Neutrophil (primary cell): ENCODE measurements around the gene EXOSC2.

Experiments used
- H3K27ac ChIP-seq: fragments of 200-600 bp; sonication (generic); 2 replicates; pipeline ENCODE4 v1.5.1; 2016; ENCODE audit warnings: mild to moderate bottlenecking, moderate library complexity
- H3K27me3 ChIP-seq: fragments of 200-600 bp; sonication (generic); 2 replicates; pipeline ENCODE4 v1.6.0; 2016; ENCODE audit warnings: mild to moderate bottlenecking
- H3K36me3 ChIP-seq: fragments of 200-600 bp; sonication (generic); 2 replicates; pipeline ENCODE4 v1.5.1; 2017
- H3K4me1 ChIP-seq, 2 experiments: fragments of 200-600 bp in 1 of 2; sonication (generic) in 1 of 2; 1 replicate in 1 of 2; 2 replicates in 1 of 2; pipeline versions ENCODE4 v1.5.1 to v1.6.1; 2013 to 2016; ENCODE audit warnings: low read depth in 1 of 2, low read length in 1 of 2, mild to moderate bottlenecking in 1 of 2, moderate library complexity in 1 of 2; ENCODE audit not compliant: control insufficient read depth in 1 of 2, insufficient read depth in 1 of 2
- H3K4me3 ChIP-seq, 2 experiments: fragments of 200-600 bp in 1 of 2; sonication (generic) in 1 of 2; 1 replicate in 1 of 2; 2 replicates in 1 of 2; pipeline ENCODE4 v1.5.1; 2013 to 2016; ENCODE audit warnings: low read depth in 1 of 2, low read length in 1 of 2, mild to moderate bottlenecking in 1 of 2, moderate library complexity in 1 of 2
- H3K9me3 ChIP-seq: fragments of 200-600 bp; sonication (generic); 2 replicates; pipeline ENCODE4 v1.5.1; 2016
- CTCF ChIP-seq: fragments of 200-600 bp; sonication (generic); IDR thresholded peaks from 2 replicates; pipeline ENCODE4 v1.5.1; 2016; ENCODE audit warnings: antibody characterized with exemption

The EXOSC2 gene

GRCh38 chr9:130662970-130663257 lies 30.7 kb upstream of the EXOSC2 start:
- no peak overlapping the region for H3K27ac ChIP-seq
- no peaks in the 10 kb centered on the region for H3K36me3 ChIP-seq
- H3K4me3 ChIP-seq = no peak overlapping the region
- H3K9me3 ChIP-seq = no peaks in the 10 kb centered on the region
- peaks cover 0 to 16% of the 10 kb centered on the region in 2 experiments for H3K4me1 ChIP-seq
- no peak for TF ChIP-seq CTCF
- peaks cover 100% of the 10 kb centered on the region for H3K27me3 ChIP-seq

GRCh38 chr9:130663258-130663976 lies 30.2 kb upstream of the EXOSC2 start:
- Histone ChIP-seq H3K4me1 (peaks cover 0 to 16% of the 10 kb centered on the region in 2 experiments), H3K27me3 (peaks cover 100% of the 10 kb centered on the region), H3K27ac (no peak overlapping the region), H3K36me3 (no peaks in the 10 kb centered on the region), H3K4me3 (no peak overlapping the region), H3K9me3 (no peaks in the 10 kb centered on the region)
- TF ChIP-seq CTCF = no peak

- Histone ChIP-seq H3K4me1 (peaks cover 0 to 16% of the 10 kb centered on the region in 2 experiments), H3K36me3 (no peaks in the 10 kb centered on the region), H3K9me3 (no peaks in the 10 kb centered on the region), H3K27me3 (peaks cover 100% of the 10 kb centered on the region), H3K27ac (no peak overlapping the region), H3K4me3 (no peak overlapping the region)
- no peak for TF ChIP-seq CTCF
These were observed 29.7 kb upstream of the EXOSC2 start for GRCh38 chr9:130663977-130664250.

- H3K27me3 ChIP-seq = peaks cover 100% of the 10 kb centered on the region
- H3K9me3 ChIP-seq = no peaks in the 10 kb centered on the region
- H3K4me3 ChIP-seq = no peak within 1 kb of the TSS
- no peak for TF ChIP-seq CTCF
- H3K27ac ChIP-seq = no peak within 1 kb of the TSS
- peaks cover 0 to 16% of the 10 kb centered on the region in 2 experiments for H3K4me1 ChIP-seq
- no peaks in the 10 kb centered on the region for H3K36me3 ChIP-seq
These were observed 29.1 kb upstream of the EXOSC2 start, which contains the start of gene PRDM12 for GRCh38 chr9:130664251-130665028. Gene PRDM12 (plus strand): TSS chr9:130664594. CDS start chr9:130664654, 60 bp downstream.

- H3K27me3 ChIP-seq = peaks cover 100% of the 10 kb centered on the region
- TF ChIP-seq CTCF = no peak
These were observed 28.6 kb upstream of the EXOSC2 start for GRCh38 chr9:130665029-130665430.

More at GRCh38 chr9:130665029-130665430, 28.6 kb upstream of the EXOSC2 start:
- no peaks in the 10 kb centered on the region for H3K36me3 ChIP-seq
- peaks cover 0 to 15% of the 10 kb centered on the region in 2 experiments for H3K4me1 ChIP-seq
- no peak overlapping the region for H3K4me3 ChIP-seq
- H3K27ac ChIP-seq = no peak overlapping the region
- H3K9me3 ChIP-seq = no peaks in the 10 kb centered on the region
